CD4-positive, alpha-beta T cell (primary cell): ENCODE data around the gene ANGEL2. TPM values are rescaled to one million over a fixed set of nuclear protein-coding genes. Genes with fewer than 3 reads are reported as not detected.
"Not testable (repeated sequence)": the region's sequence is repeated elsewhere in the genome, so short reads cannot be mapped to it uniquely, and the experiment has no call there.

Experiments
- ATAC-seq: fragments of 200-7000 bp; cut with Tn5 transposase; one replicate; pipeline ENCODE4 v1.10.0; 2022; ENCODE audit warnings: mild to moderate bottlenecking; ENCODE audit not compliant: poor library complexity
- CTCF ChIA-PET: fragments of 350-600 bp; sonication (Branson Sonifier 250); formaldehyde crosslinking; loops from one replicate; lab custom pipeline; 2021; ENCODE audit warnings: antibody characterized with exemption, inconsistent platforms; lab: Charles Lee
- POLR2A ChIA-PET: fragments of 350-600 bp; sonication (Branson Sonifier 250); formaldehyde crosslinking; loops from one replicate; lab custom pipeline; 2021; ENCODE audit warnings: antibody characterized with exemption, inconsistent platforms; lab: Charles Lee
- DNase-seq, 14 experiments: peaks; one replicate each; pipeline ENCODE4 v3.0.0-alpha.2; 2013 to 2020; ENCODE audit warnings: mixed read lengths in 2 of 14
- H3K27ac ChIP-seq, 2 donors: one replicate each; pipeline versions ENCODE4 v1.5.1 to v1.7.0; 2013; ENCODE audit warnings: low read length in 2 of 2, low read depth in 1 of 2, mild to moderate bottlenecking in 1 of 2
- H3K27me3 ChIP-seq, 2 experiments: 1 replicate in 1 of 2; 2 replicates in 1 of 2; pipeline versions ENCODE4 v1.6.1 to v1.7.0; 2013; ENCODE audit warnings: low read length in 2 of 2, control low read depth in 1 of 2, mild to moderate bottlenecking in 1 of 2, moderate library complexity in 1 of 2; ENCODE audit not compliant: insufficient read depth in 2 of 2, control insufficient read depth in 1 of 2
- H3K36me3 ChIP-seq: one replicate; pipeline ENCODE4 v1.6.1; 2013; ENCODE audit warnings: low read length, control low read depth; ENCODE audit not compliant: insufficient read depth
- H3K4me1 ChIP-seq: one replicate; pipeline ENCODE4 v1.6.1; 2013; ENCODE audit warnings: low read length, control low read depth; ENCODE audit not compliant: insufficient read depth
- H3K4me3 ChIP-seq: one replicate; pipeline ENCODE4 v1.5.1; 2013; ENCODE audit warnings: mild to moderate bottlenecking, low read length, moderate library complexity
- H3K9me3 ChIP-seq, 2 experiments: 1 replicate in 1 of 2; 2 replicates in 1 of 2; pipeline versions ENCODE4 v1.6.1 to v1.7.0; 2013; ENCODE audit warnings: low read length in 2 of 2, mild to moderate bottlenecking in 2 of 2, control low read depth in 1 of 2, moderate library complexity in 1 of 2; ENCODE audit not compliant: control insufficient read depth in 1 of 2, insufficient read depth in 1 of 2
- H3K27ac Mint-ChIP-seq: one replicate; pipeline ENCODE4 v1.8.0; 2020; ENCODE audit warnings: mixed read lengths
- H3K27me3 Mint-ChIP-seq: one replicate; pipeline ENCODE4 v1.8.0; 2021; ENCODE audit warnings: mixed read lengths
- H3K36me3 Mint-ChIP-seq: one replicate; pipeline ENCODE4 v1.8.0; 2021; ENCODE audit warnings: low read depth, mixed read lengths
- H3K4me1 Mint-ChIP-seq: one replicate; pipeline ENCODE4 v1.8.0; 2021; ENCODE audit warnings: low read depth, mixed read lengths
- H3K4me3 Mint-ChIP-seq: one replicate; pipeline ENCODE4 v1.8.0; 2020; ENCODE audit warnings: mild to moderate bottlenecking, mixed read lengths
- H3K9me3 Mint-ChIP-seq: one replicate; pipeline ENCODE4 v1.8.0; 2020; ENCODE audit warnings: mixed read lengths
- intact Hi-C, 2 experiments: fragments of 100-400 bp; cut with DNase I in 1 of 2; cut with micrococcal nuclease in 1 of 2; formaldehyde crosslinking; loops; one replicate each; pipeline versions ENCODE4 v1.15.1 to v1.9.0; 2023 to 2025; cut with DNase I, micrococcal nuclease
- total RNA-seq, 174 experiments: library from RNA in 2 of 174; stranded (reverse) in 2 of 174; gene quantifications; one replicate each; pipeline ENCODE4 v1.2.3 and lab custom pipeline; 2021 to 2026
- TF ChIP-seq, protein P1 (sequence below): fragments of 200-600 bp; IDR thresholded peaks from one replicate; pipeline ENCODE4 v1.8.0; 2022; ENCODE audit warnings: antibody characterized with exemption, mild to moderate bottlenecking

The ANGEL2 gene
- total RNA-seq, 2 experiments from 2014 or later, result 53.0 to 56.2 TPM

DNA sequence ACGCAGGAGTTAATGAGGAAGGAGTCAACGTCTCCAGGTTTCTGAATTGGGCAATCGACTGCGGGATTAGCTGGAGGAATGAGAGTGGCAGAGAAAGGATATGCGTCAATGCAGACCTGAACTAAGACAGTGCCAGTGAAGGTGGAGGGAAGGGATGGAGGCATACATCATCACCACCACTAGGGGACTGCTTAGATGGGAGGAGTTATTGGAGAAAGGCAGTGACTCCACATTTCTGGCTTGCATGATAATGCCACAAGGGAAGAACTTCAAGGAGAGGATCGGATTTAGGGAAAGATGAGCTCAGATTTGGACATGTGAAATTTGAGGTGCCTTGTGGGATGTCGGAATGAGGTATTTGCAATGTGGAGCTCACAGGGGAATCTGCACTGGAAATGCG is 47.9 kb downstream of the ANGEL2 start:
- Mint-ChIP-seq H3K4me1 (no peaks in the 10 kb centered on the region), H3K27ac (no peak overlapping the region), H3K36me3 (no peaks in the 10 kb centered on the region), H3K27me3 (no peaks in the 10 kb centered on the region), H3K9me3 (no peaks in the 10 kb centered on the region), H3K4me3 (no peak overlapping the region)
- ATAC-seq (no peak), DNase-seq (no peak)
- CTCF ChIA-PET, result no interaction called here
- no peaks in the 10 kb centered on the region for H3K4me1 ChIP-seq
- TF ChIP-seq, protein P1, sequence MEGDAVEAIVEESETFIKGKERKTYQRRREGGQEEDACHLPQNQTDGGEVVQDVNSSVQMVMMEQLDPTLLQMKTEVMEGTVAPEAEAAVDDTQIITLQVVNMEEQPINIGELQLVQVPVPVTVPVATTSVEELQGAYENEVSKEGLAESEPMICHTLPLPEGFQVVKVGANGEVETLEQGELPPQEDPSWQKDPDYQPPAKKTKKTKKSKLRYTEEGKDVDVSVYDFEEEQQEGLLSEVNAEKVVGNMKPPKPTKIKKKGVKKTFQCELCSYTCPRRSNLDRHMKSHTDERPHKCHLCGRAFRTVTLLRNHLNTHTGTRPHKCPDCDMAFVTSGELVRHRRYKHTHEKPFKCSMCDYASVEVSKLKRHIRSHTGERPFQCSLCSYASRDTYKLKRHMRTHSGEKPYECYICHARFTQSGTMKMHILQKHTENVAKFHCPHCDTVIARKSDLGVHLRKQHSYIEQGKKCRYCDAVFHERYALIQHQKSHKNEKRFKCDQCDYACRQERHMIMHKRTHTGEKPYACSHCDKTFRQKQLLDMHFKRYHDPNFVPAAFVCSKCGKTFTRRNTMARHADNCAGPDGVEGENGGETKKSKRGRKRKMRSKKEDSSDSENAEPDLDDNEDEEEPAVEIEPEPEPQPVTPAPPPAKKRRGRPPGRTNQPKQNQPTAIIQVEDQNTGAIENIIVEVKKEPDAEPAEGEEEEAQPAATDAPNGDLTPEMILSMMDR, result no peak
- POLR2A ChIA-PET, result no interaction called here
- intact Hi-C loops, result no loop called here
- H3K36me3 ChIP-seq, result no peaks in the 10 kb centered on the region
- peaks cover 3 to 5% of the 10 kb centered on the region in 2 experiments for H3K27me3 ChIP-seq
- no peak overlapping the region for H3K4me3 ChIP-seq
- H3K27ac ChIP-seq, result no peak overlapping the region
- no peaks in the 10 kb centered on the region for H3K9me3 ChIP-seq

DNA sequence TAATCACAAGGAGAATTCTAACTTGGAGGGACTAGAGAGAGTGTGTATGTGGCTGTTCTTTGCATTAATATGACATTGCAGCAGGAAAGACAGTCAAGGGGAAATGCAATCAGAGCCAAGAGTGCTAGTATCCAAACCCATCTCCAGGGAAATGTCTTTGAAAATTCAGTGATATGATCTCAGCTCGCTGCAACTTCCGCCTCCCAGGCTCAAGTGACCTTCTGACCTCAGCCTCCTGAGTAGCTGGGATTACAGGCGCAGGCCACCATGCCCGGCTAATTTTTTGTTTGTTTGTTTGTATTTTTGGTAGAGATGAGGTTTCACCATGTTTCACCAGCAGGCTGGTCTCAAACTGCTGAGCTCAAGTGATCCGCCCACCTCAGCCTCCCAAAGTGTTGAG is 49.1 kb downstream of the ANGEL2 start:
- no peak overlapping the region for H3K4me3 Mint-ChIP-seq
- Histone ChIP-seq H3K4me3 (no peak overlapping the region), H3K27ac (no peak overlapping the region), H3K27me3 (peaks cover 3 to 5% of the 10 kb centered on the region in 2 experiments), H3K4me1 (no peaks in the 10 kb centered on the region), H3K9me3 (no peaks in the 10 kb centered on the region), H3K36me3 (no peaks in the 10 kb centered on the region)
- no peaks in the 10 kb centered on the region for H3K9me3 Mint-ChIP-seq
- TF ChIP-seq, protein P1, result no peak
- DNase-seq, result no peak
- peaks cover 5% of the 10 kb centered on the region for H3K27me3 Mint-ChIP-seq
- POLR2A ChIA-PET, result no interaction called here
- intact Hi-C loops, result no loop called here
- CTCF ChIA-PET, result no interaction called here
- no peaks in the 10 kb centered on the region for H3K36me3 Mint-ChIP-seq
- no peaks in the 10 kb centered on the region for H3K4me1 Mint-ChIP-seq
- H3K27ac Mint-ChIP-seq, result no peak overlapping the region
- no peak for ATAC-seq

DNA sequence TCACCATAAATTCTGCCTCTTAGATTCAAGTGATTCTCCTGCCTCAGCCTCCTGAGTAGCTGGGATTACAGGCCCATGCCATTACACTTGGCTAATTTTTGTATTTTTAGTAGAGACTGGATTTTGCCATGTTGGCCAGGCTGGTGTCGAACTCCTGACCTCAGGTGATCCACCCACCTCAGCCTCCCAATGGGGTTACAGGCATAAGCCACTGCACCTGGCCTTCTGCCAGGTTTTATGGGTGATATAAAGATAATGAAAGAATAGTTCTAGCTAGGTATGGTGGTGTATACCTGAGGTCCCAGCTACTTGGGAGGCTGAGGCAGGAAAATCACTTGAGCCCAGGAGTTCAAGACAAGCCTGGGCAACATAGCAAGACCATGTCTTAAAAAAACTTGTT is 50.7 kb downstream of the ANGEL2 start:
- CTCF ChIA-PET, H3K4me1 ChIP-seq, H3K4me3 ChIP-seq, H3K4me1 Mint-ChIP-seq, H3K9me3 Mint-ChIP-seq, H3K36me3 ChIP-seq, H3K27me3 ChIP-seq, H3K36me3 Mint-ChIP-seq, H3K27me3 Mint-ChIP-seq, POLR2A ChIA-PET, H3K27ac ChIP-seq, intact Hi-C loops, ATAC-seq, DNase-seq, H3K9me3 ChIP-seq, H3K27ac Mint-ChIP-seq, H3K4me3 Mint-ChIP-seq: not testable (repeated sequence)

DNA sequence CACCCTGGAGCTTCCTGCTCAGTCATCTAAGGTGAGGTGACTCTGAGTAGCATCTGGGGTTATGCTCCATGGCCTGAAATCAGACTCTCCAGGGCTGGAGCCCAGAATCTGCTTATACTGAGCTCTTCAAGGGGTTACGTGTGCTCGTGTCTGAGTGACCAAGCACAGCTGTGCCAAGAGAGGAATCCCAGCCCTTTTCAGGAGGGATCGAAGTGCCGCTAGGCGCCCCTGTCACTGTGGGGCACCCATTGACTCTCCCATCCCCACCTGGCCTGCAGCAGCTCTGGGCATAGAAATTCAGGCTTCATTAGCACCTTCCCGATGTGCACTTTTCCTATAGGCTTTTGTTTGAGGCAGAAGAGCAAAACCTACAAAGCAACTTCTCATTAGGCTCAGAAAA is 51.6 kb downstream of the ANGEL2 start:
- no peaks in the 10 kb centered on the region for H3K4me1 ChIP-seq
- intact Hi-C loops, result no loop called here
- no peaks in the 10 kb centered on the region for H3K9me3 Mint-ChIP-seq
- H3K4me1 Mint-ChIP-seq, result no peaks in the 10 kb centered on the region
- TF ChIP-seq, protein P1, result no peak
- no peaks in the 10 kb centered on the region for H3K36me3 Mint-ChIP-seq
- no peak overlapping the region for H3K27ac Mint-ChIP-seq
- peaks cover 3 to 5% of the 10 kb centered on the region in 2 experiments for H3K27me3 ChIP-seq
- POLR2A ChIA-PET, result no interaction called here
- H3K4me3 ChIP-seq, result no peak overlapping the region
- CTCF ChIA-PET, result no interaction called here
- H3K36me3 ChIP-seq, result no peaks in the 10 kb centered on the region
- no peak overlapping the region for H3K27ac ChIP-seq
- H3K27me3 Mint-ChIP-seq, result peaks cover 7% of the 10 kb centered on the region
- DNase-seq (no peak), ATAC-seq (no peak)
- no peak overlapping the region for H3K4me3 Mint-ChIP-seq
- no peaks in the 10 kb centered on the region for H3K9me3 ChIP-seq
